Activated CD8-positive, alpha-beta memory T cell treated with anti-CD3 and anti-CD28 coated beads for 1 hour (primary cell): ENCODE data around the gene NDFIP1.
"Not testable (repeated sequence)": the region's sequence is repeated elsewhere in the genome, so short reads cannot be mapped to it uniquely, and the experiment has no call there.

Source experiments
- DNase-seq, 2 donors: peaks; one replicate each; pipeline ENCODE4 v3.0.0-alpha.2; 2020; ENCODE audit warnings: low read depth in 1 of 2; ENCODE audit errors: extremely low read depth in 1 of 2

Gene NDFIP1

GRCh38 chr5:142151436-142152383, 43.1 kb downstream of the NDFIP1 start:
- peak; percentile 8 to 30 for DNase-seq

DNA sequence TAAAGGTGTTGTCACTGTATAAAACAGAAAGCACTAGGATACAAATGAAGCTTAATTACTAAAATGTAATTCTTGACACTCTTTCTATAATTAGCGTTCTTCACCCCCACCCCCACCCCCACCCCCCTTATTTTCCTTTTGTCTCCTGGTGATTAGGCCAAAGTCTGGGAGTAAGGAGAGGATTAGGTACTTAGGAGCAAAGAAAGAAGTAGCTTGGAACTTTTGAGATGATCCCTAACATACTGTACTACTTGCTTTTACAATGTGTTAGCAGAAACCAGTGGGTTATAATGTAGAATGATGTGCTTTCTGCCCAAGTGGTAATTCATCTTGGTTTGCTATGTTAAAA, 43.8 kb downstream of the NDFIP1 start:
- DNase-seq: no peak

DNA sequence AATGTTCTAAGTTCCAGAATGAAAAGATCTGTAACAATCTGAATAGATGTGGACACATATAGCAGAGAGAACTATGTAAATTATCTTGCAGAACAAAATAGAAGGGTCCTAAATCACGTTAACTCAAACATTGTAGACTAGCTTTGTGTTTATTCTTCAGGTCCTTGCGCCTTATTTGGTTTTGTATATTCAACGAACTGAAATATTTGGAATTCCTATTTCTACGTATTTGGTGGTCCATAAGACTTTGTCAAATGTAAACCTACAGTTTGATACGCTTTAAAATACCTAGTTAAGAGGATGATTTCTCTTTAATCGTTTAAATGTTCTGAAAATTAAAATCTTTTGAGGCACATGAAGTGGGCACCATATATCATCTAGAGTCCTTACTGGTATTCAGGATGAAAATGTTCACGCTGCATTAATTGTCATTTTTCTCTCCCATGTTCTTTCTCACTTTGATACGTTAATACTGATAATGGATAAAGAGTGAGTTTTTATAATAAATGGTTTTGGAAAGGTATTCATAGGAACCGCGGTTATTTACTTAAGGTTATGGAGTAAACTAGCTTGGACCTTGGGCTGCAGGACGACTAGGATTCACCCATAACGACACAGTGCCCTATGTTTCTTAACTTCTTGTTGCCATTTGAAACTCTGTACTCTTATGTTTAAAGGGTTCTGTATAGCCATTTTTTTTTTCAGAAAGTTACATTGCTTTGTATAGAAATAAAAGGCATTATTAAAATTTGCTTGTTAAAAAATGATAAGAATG, 45.3 kb downstream of the NDFIP1 start:
- DNase-seq: no peak

DNA sequence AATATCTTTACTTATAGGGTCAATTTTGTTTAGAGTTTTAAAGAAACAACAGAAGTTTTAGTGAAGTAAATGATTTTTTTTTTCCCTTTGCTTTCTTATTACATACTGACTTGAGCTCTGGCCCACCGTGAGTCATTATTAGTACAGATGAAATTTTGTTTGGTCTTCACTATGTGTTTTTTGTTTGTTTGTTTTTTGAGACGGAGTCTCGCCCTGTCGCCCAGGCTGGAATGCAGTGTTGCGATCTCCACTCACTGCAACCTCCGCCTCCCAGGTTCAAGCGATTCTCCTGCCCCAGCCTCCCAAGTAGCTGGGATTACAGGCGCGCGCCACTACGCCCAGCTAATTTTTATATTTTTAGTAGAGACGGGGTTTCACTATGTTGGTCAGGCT, 45.9 kb downstream of the NDFIP1 start:
- not testable (repeated sequence) for DNase-seq

DNA sequence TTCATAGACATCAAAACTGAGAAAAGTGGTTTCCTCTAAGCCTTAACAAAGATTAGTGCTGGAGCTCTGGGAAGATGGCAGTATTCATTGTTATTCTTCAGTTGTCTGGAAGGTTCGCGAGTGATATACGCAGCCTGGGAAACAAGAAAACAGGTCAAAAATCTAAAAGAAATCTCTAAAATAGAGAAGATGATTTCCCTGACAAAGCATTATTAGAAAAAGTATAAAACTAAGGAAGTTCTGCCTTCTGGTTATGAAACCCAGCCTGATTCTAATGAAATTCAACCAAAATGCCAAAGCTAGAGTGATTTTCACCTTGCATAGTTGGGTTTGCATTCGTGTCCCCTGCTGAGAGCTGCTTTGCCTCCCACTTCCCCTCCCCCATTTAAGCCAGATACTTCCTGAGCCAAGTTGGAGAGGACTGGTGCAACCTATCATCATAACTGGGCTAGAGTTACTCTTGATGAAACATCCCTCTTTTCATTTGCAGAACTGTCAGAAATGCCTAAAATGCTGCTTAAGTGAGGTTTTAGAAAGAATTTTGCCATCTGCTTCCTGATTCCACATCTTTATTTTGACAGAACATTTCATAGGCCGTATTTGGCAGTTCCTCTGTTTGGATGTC, 48.4 kb downstream of the NDFIP1 start:
- no peak for DNase-seq

DNA sequence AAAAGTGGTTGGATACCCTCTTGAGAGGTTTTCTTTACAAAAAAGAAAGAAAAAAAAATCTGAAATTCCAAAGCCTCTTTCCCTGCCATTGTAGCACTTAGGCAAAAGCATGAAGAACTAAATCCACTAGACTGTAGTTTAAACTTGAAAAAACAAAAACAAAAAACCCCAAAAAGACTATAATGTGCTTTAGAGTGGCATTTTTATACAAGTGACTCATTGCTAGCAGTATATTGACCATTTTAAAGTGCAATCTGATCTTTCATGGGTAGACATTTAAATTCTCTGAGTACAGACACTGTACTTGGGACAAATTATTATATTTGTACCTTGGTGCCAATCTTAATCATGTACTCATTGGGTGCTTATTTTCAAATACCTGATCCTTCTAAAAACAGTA, 50.8 kb downstream of the NDFIP1 start:
- no peak for DNase-seq

- no peak for DNase-seq
These were observed 55.7 kb downstream of the NDFIP1 start for GRCh38 chr5:142164315-142164714.

DNA sequence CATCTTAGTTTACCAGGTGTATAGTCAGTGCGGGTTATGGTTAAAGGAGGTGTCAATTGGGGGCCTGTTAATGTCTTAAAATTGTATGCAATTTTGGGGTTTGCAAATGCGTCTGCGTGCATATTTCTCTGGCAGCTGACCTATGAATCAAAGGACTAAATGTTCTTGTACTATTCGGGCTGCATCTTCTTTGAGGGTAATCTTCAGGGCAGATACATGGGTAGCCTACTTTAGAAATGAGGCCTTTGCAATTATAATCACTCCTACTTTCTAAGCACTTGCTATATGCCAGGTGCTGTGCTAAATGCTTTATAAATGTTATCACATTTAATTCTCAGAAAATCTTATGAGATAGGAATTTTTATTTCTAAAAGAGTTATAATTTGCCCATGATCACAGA, 58.2 kb downstream of the NDFIP1 start:
- DNase-seq: no peak

DNA sequence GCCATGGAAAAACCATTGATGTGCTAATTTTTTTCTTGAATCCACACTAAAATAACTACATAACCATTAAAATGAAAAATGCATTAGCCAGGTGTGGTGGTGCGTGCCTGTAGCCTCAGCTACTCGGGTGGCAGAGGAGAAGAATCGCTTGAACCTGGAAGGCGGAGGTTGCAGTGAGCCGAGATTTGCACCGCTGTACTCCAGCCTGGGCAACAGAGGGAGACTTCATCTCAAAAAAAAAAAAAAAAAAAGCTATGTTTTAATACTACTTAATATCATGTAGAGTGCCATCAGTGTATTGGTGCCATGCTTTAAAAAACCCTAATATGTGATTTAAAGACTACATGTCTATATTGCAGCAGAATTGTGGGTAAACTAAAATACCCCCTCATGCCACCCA, 58.9 kb downstream of the NDFIP1 start:
- DNase-seq: no peak

GRCh38 chr5:142168365-142168764, 59.8 kb downstream of the NDFIP1 start:
- no peak for DNase-seq

DNA sequence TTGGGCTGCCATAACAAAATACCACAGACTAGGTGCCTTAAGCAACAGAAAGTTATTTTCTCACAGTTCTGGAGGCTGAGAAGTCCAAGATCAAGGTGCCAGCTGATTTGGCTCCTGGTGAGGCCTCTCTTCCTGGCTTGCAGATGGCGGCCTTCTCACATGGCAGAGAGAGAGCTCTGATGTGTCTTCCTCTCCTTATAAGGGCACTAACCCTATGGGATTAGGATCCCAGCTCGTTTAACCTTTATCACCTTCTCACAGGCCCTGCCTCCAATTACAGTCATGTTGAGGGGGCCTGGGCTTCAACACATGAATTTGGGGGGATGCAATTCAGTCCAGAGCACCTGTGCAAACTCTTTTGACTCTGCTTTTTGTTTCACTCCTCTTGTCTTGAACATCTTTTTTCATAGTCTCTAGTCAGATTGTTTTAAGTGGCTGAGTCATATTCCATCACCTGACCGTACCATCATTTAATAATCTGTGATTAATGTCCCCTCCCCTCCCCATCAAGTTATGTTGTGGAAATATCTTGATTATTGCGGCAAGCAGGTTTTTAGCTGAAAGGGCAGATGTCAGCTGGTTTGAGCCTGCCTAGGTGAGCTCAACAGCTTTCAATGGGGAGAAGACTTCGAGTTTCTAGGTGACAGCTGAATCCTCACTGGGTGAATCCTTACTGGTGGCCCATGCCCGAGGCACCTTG, 61.8 kb downstream of the NDFIP1 start:
- no peak for DNase-seq

- no peak for DNase-seq
These were observed 62.7 kb downstream of the NDFIP1 start for GRCh38 chr5:142171270-142171669.

GRCh38 chr5:142175039-142175438, 66.5 kb downstream of the NDFIP1 start:
- DNase-seq: no peak

GRCh38 chr5:142175461-142176142, 67.0 kb downstream of the NDFIP1 start:
- DNase-seq: no peak

DNA sequence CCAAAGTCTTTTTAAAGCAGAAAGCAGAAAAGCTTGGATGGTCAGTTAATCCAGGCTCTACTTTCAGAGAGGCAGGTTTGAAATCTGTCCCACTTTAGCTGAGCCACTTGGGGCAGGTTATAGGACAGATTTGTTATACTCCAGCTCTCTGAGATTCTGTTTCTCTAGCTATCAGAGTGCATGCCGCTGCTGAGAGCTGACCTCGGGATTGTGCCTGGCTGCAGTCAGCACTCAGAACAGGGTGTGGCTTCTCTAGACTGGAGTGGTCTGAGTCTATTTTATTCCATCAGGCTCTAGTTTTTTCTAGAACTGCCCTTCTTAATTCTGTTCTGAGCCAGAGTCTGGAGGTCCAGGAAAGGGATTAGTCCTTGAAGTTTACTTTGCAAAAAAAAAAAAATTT, 67.7 kb downstream of the NDFIP1 start:
- DNase-seq: no peak

- no peak for DNase-seq
These were observed 70.1 kb downstream of the NDFIP1 start for GRCh38 chr5:142178651-142179050.

DNA sequence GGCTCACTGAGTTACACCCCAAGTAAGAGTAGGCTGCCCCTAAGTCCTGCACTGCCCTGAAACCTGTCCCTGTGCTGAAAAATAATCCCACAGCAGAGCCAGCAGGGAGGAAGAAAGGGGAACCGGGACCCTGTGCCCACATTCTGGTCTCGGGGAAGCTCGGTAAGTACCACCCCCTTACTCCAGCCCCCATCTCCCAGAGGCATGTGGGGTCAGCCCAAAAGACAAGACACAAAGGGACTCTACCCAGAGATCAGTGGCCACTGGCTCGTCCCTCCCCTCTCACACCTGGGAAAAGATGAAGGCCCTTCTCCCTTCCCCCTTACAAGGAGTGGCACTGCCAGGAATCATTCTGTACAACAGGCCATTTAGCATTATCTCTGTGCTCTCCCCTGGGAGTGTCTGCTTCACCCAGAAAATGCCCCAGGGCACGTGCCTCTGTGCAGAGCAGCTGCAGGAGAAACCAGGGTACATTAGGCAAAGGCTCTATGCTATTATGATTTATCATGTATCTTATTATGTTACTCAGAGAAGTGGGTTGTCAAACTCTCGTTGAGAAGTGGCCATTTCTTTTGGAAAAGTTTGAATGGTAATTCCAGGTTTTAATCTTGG, 71.3 kb downstream of the NDFIP1 start:
- DNase-seq: no peak

DNA sequence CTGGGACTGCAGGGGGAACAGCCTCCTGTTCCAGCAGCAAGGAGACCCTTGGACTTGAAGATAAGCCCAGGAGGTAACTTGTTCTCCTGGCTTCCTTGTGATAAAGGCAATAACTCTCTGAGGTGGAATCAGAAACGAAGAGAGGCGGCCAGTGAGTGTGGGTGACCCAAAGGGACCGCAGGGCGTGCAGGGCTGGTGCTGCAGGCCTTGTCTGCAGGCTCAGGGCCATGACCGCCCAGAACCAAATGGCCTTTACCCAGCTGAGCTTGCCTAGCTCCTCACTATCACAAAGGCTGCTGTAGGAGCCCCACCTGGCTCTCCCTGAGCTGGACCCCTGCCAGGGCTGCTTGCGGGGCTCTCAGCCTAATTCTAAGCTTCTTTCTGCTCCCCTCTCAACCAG, 72.5 kb downstream of the NDFIP1 start:
- no peak for DNase-seq

GRCh38 chr5:142181547-142182163, 73.1 kb downstream of the NDFIP1 start:
- no peak for DNase-seq

DNA sequence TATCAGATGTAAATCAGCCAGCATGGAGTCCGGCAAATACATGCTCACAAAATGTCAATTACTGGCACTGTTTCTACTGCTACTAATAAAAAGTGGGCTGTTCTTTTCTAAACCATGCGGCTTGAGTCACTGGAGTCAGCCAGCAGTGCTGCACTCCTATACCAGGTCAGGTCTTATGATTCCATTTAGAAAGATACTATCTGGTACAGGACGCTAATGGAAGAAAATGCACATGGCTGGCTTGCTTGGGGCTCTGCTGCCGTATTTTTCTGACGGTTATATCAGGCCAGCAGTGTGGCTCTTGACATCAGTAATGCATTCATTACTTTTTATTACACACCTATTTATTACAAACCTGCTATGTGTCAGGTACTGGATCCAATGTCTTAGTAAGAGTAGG, 74.3 kb downstream of the NDFIP1 start:
- no peak for DNase-seq
